DOHH2 (cell line): ENCODE results near the gene DLL3.

Experiments used
- EZH2phosphoT487 ChIP-seq: fragments of 200-600 bp; sonication (generic); IDR thresholded peaks from 2 replicates; pipeline ENCODE4 v1.6.1; 2017; ENCODE audit warnings: borderline replicate concordance, mild to moderate bottlenecking, antibody characterized with exemption, low read length, moderate library complexity, mixed read lengths
- TF ChIP-seq, protein P1 (sequence below): fragments of 200-600 bp; sonication (generic); IDR thresholded peaks from one replicate; pipeline ENCODE4 v1.5.1; 2014; ENCODE audit warnings: antibody characterized with exemption, mild to moderate bottlenecking, low read depth, low read length; ENCODE audit not compliant: poor library complexity, severe bottlenecking

DNA sequence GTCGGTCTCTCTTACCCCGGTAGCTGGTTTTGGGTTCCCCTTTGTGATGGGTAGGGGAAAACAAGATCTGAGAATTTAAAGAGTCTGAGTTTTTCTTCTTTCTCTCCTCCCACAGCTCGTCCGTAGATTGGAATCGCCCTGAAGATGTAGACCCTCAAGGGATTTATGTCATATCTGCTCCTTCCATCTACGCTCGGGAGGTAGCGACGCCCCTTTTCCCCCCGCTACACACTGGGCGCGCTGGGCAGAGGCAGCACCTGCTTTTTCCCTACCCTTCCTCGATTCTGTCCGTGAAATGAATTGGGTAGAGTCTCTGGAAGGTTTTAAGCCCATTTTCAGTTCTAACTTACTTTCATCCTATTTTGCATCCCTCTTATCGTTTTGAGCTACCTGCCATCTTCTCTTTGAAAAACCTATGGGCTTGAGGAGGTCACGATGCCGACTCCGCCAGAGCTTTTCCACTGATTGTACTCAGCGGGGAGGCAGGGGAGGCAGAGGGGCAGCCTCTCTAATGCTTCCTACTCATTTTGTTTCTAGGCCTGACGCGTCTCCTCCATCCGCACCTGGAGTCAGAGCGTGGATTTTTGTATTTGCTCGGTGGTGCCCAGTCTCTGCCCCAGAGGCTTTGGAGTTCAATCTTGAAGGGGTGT is 9.1 kb downstream of the DLL3 start:
- TF ChIP-seq, protein P1, sequence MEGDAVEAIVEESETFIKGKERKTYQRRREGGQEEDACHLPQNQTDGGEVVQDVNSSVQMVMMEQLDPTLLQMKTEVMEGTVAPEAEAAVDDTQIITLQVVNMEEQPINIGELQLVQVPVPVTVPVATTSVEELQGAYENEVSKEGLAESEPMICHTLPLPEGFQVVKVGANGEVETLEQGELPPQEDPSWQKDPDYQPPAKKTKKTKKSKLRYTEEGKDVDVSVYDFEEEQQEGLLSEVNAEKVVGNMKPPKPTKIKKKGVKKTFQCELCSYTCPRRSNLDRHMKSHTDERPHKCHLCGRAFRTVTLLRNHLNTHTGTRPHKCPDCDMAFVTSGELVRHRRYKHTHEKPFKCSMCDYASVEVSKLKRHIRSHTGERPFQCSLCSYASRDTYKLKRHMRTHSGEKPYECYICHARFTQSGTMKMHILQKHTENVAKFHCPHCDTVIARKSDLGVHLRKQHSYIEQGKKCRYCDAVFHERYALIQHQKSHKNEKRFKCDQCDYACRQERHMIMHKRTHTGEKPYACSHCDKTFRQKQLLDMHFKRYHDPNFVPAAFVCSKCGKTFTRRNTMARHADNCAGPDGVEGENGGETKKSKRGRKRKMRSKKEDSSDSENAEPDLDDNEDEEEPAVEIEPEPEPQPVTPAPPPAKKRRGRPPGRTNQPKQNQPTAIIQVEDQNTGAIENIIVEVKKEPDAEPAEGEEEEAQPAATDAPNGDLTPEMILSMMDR, result no peak
- no peak for TF ChIP-seq EZH2phosphoT487
